Measurements from ENCODE around the gene ATOSA.

ATOSA gene, protein sequence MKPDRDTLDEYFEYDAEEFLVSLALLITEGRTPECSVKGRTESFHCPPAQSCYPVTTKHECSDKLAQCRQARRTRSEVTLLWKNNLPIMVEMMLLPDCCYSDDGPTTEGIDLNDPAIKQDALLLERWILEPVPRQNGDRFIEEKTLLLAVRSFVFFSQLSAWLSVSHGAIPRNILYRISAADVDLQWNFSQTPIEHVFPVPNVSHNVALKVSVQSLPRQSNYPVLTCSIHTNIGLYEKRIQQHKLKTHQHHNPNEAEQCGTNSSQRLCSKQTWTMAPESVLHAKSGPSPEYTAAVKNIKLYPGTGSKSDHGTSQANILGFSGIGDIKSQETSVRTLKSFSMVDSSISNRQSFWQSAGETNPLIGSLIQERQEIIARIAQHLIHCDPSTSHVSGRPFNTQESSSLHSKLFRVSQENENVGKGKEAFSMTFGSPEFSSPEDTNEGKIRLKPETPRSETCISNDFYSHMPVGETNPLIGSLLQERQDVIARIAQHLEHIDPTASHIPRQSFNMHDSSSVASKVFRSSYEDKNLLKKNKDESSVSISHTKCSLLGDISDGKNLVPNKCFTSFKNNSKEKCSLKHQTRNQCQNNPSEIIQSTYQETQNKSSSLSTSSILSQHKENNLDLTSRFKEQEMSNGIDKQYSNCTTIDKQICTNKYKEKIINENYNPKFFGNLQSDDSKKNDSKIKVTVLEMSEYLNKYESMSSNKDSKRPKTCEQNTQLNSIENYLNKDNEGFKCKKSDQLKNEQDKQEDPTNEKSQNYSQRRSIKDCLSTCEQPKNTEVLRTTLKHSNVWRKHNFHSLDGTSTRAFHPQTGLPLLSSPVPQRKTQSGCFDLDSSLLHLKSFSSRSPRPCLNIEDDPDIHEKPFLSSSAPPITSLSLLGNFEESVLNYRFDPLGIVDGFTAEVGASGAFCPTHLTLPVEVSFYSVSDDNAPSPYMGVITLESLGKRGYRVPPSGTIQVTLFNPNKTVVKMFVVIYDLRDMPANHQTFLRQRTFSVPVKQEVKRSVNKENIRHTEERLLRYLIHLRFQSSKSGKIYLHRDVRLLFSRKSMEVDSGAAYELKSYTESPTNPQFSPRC

DNA sequence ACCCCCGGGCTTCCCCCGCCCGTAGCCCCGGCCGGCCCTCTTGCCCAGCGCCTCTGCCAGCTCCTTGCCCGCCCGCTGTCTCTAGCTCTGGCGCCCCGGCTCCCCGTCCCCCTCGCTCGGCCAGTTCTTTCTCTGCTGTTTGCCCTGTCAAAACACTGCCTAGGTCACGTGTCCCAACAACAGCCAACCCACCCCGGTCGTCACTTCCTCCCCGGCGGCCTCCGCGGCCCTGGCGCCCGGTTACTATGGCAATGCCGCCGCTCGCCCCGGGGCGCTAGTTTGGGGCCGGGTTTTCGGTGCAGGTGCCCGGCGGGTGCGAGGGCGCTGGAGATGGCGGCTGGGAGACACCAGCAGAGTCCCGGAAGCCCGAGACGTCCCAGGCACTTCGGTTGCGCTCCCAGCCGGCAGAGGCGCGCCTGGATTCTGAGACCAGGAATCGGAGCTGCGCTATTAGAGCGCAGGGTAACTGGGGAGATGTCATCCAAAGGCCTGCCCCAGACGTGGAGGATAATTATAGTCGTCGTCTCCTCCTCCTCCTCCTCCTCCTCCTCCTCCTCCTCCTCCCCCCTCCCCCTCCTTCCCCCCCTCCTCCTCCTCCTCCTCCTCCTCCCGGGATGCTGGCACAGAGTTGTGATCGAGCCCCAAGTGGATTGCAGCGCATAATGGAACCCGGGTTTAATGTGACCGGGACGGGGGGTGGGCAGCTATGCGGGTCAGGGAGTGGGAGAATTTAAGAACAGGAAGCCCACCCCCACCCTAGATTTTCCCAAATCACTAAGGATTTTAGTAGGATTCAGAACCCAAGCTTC is at the start of gene ATOSA:
TSS of gene ATOSA (minus strand) at position 157 of the 809 bp plus-strand sequence. CDS start 1,367 bp downstream, outside the sequence.
- peak; percentile 83 to 88 for DNase-seq (ENCODE audit: low read depth in 2 of 2)

- no peak for DNase-seq (ENCODE audit: low read depth in 2 of 2)
Observed at GRCh38 chr15:52728899-52729298, 49.7 kb upstream of the ATOSA start.

GRCh38 chr15:52727815-52728214 is 48.6 kb upstream of the ATOSA start:
- DNase-seq (ENCODE audit: low read depth in 2 of 2) = no peak

GRCh38 chr15:52726195-52726594 is 47.0 kb upstream of the ATOSA start:
- no peak for DNase-seq (ENCODE audit: low read depth in 2 of 2)

DNA sequence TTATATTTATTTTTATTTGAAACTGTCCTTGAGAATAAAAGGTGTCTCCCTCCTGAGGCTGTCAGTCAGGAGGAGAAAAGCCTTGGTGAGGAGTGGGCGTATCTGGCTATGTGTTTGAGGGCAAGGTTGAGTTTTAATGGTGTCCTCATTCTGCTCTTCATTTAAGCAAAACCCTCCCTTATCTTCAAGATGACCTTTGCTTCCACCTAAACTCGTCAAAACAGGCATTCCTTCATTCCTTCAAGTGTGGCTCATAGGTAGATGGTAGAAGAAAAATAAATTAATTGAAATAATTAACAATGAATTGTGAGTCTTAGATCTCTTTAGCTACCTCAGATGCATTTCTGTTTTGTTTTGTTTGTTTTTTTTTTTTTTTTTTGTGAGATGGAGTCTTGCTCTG is 39.4 kb upstream of the ATOSA start:
- no peak for DNase-seq (ENCODE audit: low read depth in 2 of 2)

- DNase-seq (ENCODE audit: low read depth in 2 of 2) = no peak
Observed at GRCh38 chr15:52717924-52718323, 38.7 kb upstream of the ATOSA start.

GRCh38 chr15:52717481-52717880 is 38.3 kb upstream of the ATOSA start:
- DNase-seq (ENCODE audit: low read depth in 2 of 2) = no peak

GRCh38 chr15:52716536-52716935 is 37.3 kb upstream of the ATOSA start:
- DNase-seq (ENCODE audit: low read depth in 2 of 2) = no peak

DNA sequence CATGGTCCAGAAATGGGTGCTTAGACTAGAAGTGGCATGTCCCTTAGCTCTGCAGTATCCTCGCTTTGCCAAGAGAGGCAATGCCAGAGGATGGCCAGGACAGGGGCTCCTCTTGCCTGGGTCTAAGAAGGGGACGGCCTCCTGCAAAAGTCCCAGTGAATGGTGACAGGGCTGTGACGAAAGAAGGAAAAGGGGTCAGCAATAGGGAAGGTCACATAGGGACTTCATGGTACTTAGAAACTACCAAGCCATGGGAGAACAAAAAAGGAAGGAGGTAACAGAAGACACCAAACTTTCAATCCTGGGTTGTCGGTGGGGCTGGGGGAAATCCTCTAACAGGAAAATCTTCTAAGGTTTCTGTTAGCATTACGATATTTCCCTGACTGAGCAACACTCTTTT is 36.2 kb upstream of the ATOSA start:
- no peak for DNase-seq (ENCODE audit: low read depth in 2 of 2)

GRCh38 chr15:52714968-52715367 is 35.8 kb upstream of the ATOSA start:
- DNase-seq (ENCODE audit: low read depth in 2 of 2) = no peak

DNA sequence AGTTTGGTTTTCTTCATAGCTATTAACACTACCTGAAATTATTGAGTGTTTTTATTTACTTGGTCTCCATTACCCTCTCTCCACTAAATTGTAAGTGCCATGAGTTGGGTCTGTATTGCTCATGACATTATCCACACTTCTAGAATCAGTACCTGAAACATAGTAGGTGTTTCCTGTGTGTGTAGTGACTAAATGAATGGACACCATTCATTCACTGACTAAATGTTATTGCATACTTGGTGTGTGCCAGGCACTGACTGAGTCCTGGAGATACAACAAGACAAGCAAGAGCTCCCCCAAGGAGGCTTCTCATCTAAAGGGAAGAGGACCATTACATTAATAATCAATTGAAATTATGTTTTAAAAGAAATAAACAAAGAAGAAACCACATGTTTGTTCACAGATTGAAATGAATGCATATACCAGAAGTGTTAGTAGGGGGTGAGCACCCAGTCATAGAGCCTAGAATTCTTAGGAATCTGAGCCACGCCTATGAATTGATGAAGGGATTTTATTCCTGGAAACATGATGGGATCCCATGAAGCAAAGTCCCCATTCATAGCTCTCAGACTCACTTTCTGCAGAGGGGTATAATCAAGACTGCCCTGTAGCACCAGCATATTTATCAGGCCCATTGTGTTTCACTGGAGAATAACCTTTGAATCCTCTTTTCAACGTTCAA is 31.7 kb upstream of the ATOSA start:
- DNase-seq (ENCODE audit: low read depth in 2 of 2) = no peak

DNA sequence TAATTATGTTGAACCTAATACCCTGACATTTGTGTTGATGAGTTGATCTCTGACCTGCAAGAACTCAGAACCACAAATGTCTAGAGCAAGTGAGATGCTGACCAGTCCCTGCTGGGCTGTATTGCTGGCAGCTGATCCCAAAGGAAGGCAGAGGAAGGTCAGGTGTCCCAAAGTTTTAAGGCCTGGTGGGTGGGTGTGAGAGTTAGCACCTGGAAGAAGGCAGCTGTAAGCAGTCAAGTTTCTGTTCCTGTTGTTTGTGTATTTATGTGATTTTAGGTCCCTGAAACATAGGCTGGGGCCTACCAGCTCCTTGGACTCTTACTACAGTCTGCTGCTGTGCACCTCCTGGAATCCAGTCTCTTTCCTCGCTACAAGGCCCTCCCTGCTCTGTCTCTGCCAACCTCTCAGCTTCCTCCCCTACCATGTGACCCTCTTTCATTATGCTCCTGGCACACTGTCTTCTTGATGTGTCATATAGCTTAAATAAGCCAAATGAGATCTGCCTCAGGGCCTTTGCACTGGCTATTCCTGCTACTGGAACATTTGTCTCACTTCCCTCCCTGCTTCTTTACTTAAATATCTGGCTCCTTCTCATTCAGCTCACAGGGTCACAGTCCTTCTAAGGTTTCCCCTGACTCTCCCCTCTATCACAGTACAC is 31.0 kb upstream of the ATOSA start:
- no peak for DNase-seq (ENCODE audit: low read depth in 2 of 2)

GRCh38 chr15:52709187-52709981 is 30.2 kb upstream of the ATOSA start:
- DNase-seq (ENCODE audit: low read depth in 2 of 2) = no peak

DNA sequence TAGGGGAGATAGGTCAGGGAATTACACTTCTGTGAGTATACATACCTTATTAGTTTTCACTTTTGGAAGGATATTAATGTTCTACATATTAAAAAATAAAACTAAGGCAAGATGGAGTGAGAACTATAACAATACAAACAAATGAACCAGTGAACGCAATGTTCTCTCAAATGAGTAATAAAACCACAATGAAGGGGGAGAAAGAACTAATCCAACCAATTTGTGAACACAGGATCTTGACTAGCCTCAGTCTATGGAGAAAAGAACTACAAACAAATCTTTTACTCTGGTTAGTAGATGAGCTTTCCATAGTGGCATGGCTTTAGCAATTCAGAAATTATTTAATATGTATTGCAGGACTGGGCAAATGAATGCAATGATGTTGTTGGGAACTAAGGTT is 26.9 kb upstream of the ATOSA start:
- no peak for DNase-seq (ENCODE audit: low read depth in 2 of 2)

GRCh38 chr15:52702390-52702789 is 23.2 kb upstream of the ATOSA start:
- no peak for DNase-seq (ENCODE audit: low read depth in 2 of 2)

GRCh38 chr15:52699457-52699856 is 20.3 kb upstream of the ATOSA start:
- no peak for DNase-seq (ENCODE audit: low read depth in 2 of 2)

DNA sequence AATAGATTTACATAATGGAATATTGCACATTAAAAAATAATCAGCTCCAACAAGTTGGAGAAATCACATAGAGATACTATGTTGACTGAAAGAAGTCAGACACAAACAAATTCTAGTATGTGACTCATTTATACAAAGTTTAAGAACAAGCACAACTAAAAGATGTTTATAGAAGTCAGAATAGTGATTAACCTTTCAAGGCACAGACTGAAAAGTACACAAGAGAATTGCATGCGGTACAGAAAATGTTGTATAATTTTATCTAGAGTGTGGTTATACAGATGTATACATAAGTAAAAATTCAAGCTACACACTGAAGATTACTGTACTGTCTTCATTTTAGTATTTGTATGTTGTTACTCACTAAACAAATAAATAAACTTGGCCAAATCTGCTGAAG is 19.3 kb upstream of the ATOSA start:
- DNase-seq (ENCODE audit: low read depth in 2 of 2) = no peak

GRCh38 chr15:52697051-52697450 is 17.9 kb upstream of the ATOSA start:
- DNase-seq (ENCODE audit: low read depth in 2 of 2) = no peak

DNA sequence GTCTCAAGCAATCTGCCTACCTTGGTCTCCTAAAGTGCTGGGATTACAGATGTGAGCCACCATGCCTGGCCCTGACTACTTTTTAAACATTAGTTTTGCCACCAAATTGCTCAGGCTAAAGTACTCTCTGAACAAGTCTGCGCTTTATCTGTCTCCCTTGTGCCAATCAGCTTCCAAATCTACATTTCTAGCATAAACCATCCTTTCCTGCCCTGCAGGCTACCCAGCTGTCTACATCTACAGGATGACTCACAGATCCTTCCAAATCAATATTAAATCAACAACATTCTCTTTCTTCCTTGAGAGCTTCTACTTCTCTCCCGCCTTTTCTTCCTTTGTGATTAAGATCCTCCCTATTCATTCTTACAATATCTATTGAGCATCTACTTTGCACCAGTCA is 16.0 kb upstream of the ATOSA start:
- no peak for DNase-seq (ENCODE audit: low read depth in 2 of 2)

GRCh38 chr15:52689562-52689961 is 10.4 kb upstream of the ATOSA start:
- DNase-seq (ENCODE audit: low read depth in 2 of 2) = no peak
